HepG2 (cell line): Measurements from ENCODE around the gene SETD3. TPM values are rescaled to one million over a fixed set of nuclear protein-coding genes. Genes with fewer than 3 reads are reported as not detected.

Source experiments
- HDAC2 ChIP-seq: sonication (generic); formaldehyde crosslinking; IDR thresholded peaks from 2 replicates; pipeline ENCODE4 v1.4.0; 2020; ENCODE audit warnings: missing genetic modification reagents
- HOMEZ ChIP-seq: IDR thresholded peaks from 2 replicates; pipeline ENCODE4 v1.6.1; 2016; ENCODE audit warnings: low read depth
- KMT2A ChIP-seq: sonication (generic); formaldehyde crosslinking; IDR thresholded peaks from 2 replicates; pipeline ENCODE4 v1.4.0; 2020; ENCODE audit warnings: missing genetic modification reagents
- KMT2B ChIP-seq: IDR thresholded peaks from 2 replicates; pipeline ENCODE4 v1.6.1; 2016; ENCODE audit warnings: missing genetic modification reagents, missing compliant biosample characterization
- MAX ChIP-seq: IDR thresholded peaks from 2 replicates; pipeline ENCODE4 v1.6.1; 2012; ENCODE audit warnings: inconsistent platforms
- MIER2 ChIP-seq: IDR thresholded peaks from 2 replicates; pipeline ENCODE4 v1.6.1; 2016; ENCODE audit warnings: missing biosample characterization, missing genetic modification reagents
- PAF1 ChIP-seq: IDR thresholded peaks from 2 replicates; pipeline ENCODE4 v1.6.1; 2016; ENCODE audit warnings: missing genetic modification reagents, missing compliant biosample characterization
- ZBTB34 ChIP-seq: sonication (generic); formaldehyde crosslinking; IDR thresholded peaks from 2 replicates; pipeline ENCODE4 v1.8.0; 2022; ENCODE audit warnings: mild to moderate bottlenecking, missing genetic modification reagents
- ZBTB7A ChIP-seq: sonication (generic); formaldehyde crosslinking; IDR thresholded peaks from 2 replicates; pipeline ENCODE4 v1.8.0; 2022; ENCODE audit warnings: mild to moderate bottlenecking, missing genetic modification reagents
- ZHX1 ChIP-seq: sonication (generic); formaldehyde crosslinking; IDR thresholded peaks from 2 replicates; pipeline ENCODE4 v1.8.1; 2022; ENCODE audit warnings: low read depth, mild to moderate bottlenecking, missing genetic modification reagents
- ZNF142 ChIP-seq: sonication (generic); formaldehyde crosslinking; IDR thresholded peaks from 2 replicates; pipeline ENCODE4 v1.4.0; 2020; ENCODE audit warnings: missing genetic modification reagents
- ZNF275 ChIP-seq: sonication (generic); formaldehyde crosslinking; IDR thresholded peaks from 2 replicates; pipeline ENCODE4 v1.8.0; 2022; ENCODE audit warnings: missing genetic modification reagents, mild to moderate bottlenecking, inconsistent platforms, borderline replicate concordance
- ZNF446 ChIP-seq: sonication (generic); formaldehyde crosslinking; IDR thresholded peaks from 2 replicates; pipeline ENCODE4 v1.5.0; 2020; ENCODE audit warnings: mild to moderate bottlenecking, missing genetic modification reagents
- ZNF546 ChIP-seq: sonication (generic); formaldehyde crosslinking; conservative IDR thresholded peaks from 2 replicates; pipeline ENCODE4 v1.8.1; 2023; ENCODE audit warnings: mild to moderate bottlenecking, missing genetic modification reagents
- ZNF562 ChIP-seq: sonication (generic); formaldehyde crosslinking; IDR thresholded peaks from 2 replicates; pipeline ENCODE4 v1.8.0; 2022; ENCODE audit warnings: missing genetic modification reagents, borderline replicate concordance
- polyA plus RNA-seq, 8 experiments: library from polyadenylated mRNA; depleted of rRNA in 3 of 8; stranded (reverse) in 7 of 8; unstranded in 1 of 8; fragments of >200 nt; fragmentation: Illumina TruSeq in 4 of 8; extraction: Trizol in 4 of 8; gene quantifications; 2 replicates each; pipeline versions ENCODE4 v1.2.1 to v1.2.3, GENCODE V29; 2011 to 2016; ENCODE audit warnings: low read depth in 4 of 8, missing spikeins in 1 of 8, mixed read lengths in 1 of 8; ENCODE audit not compliant: insufficient read depth in 1 of 8
- total RNA-seq, 5 experiments: library from RNA; depleted of rRNA; stranded (reverse); fragments of >200 nt; fragmentation: Illumina TruSeq; extraction: Trizol; gene quantifications; 2 replicates each; pipeline ENCODE4 v1.2.3, GENCODE V29; 2016; ENCODE audit warnings: low read depth in 1 of 5

SETD3 gene
- total and polyA plus RNA-seq, 2 of the 13 experiments (the other 11 are each of a cell fraction or from before 2014, with no cell fraction given) = 30.3 to 67.1 TPM

GRCh38 chr14:99480917-99481744 lies 472 bp upstream of the SETD3 start, which contains the start of gene CCNK (continued):
- peak; percentile 36; the same call in 1 of the 2 replicates for TF ChIP-seq ZNF142
- TF ChIP-seq ZNF546 (CRISPR knock-in tag) = no peak
- TF ChIP-seq PAF1 (CRISPR knock-in tag) = no peak
- TF ChIP-seq ZNF275 (CRISPR knock-in tag) = 0 out of 2 replicates have a peak, but pooled peaks have one; percentile 27
- TF ChIP-seq HDAC2 (CRISPR knock-in tag) = peak; percentile 74; the same call in 1 of the 2 replicates
- TF ChIP-seq ZNF562 (CRISPR knock-in tag) = no peak
- TF ChIP-seq HOMEZ = peak; percentile 41; the same call in 1 of the 2 replicates
- TF ChIP-seq ZNF446 (CRISPR knock-in tag) = peak; percentile 72; the same call in 1 of the 2 replicates
- TF ChIP-seq ZBTB7A (CRISPR knock-in tag) = peak; percentile 75; the same call in 1 of the 2 replicates
- 0 out of 2 replicates have a peak, but pooled peaks have one; percentile 38 for TF ChIP-seq ZBTB34 (CRISPR knock-in tag)
- TF ChIP-seq MIER2 (CRISPR knock-in tag) = 0 out of 2 replicates have a peak, but pooled peaks have one; percentile 17
- TF ChIP-seq KMT2A (CRISPR knock-in tag) = peak; percentile 95
- TF ChIP-seq MAX = peak; percentile 52; the same call in 1 of the 2 replicates
- peak; percentile 86 for TF ChIP-seq KMT2B
- TF ChIP-seq ZHX1 (CRISPR knock-in tag) = peak; percentile 82
